HEK293 (cell line): Measurements from ENCODE around the gene CXADR.
"Not testable (repeated sequence)": the region's sequence is repeated elsewhere in the genome, so short reads cannot be mapped to it uniquely, and the experiment has no call there.

Experiments
- CTCF ChIA-PET: fragments of 350-600 bp; formaldehyde crosslinking; extraction: SDS; loops from one replicate; lab custom pipeline; 2021; ENCODE audit warnings: antibody characterized with exemption; lab: Yijun Ruan, JAX
- POLR2A ChIA-PET: fragments of 300-600 bp; formaldehyde crosslinking; extraction: SDS; loops from one replicate; lab custom pipeline; 2020; ENCODE audit warnings: antibody characterized with exemption, inconsistent platforms; lab: Yijun Ruan, JAX
- H3K27ac ChIP-seq: fragments of 200-500 bp; sonication (Bioruptor generic); 2 replicates; pipeline ENCODE4 v1.5.1; 2014; ENCODE audit warnings: low read depth, low read length, control low read depth, inconsistent platforms; ENCODE audit errors: extremely low read depth
- H3K36me3 ChIP-seq, 2 experiments: fragments of 200-500 bp in 1 of 2; sonication (Bioruptor generic) in 1 of 2; 1 replicate in 1 of 2; 2 replicates in 1 of 2; pipeline ENCODE4 v1.5.1; 2014 to 2017; ENCODE audit warnings: inconsistent platforms in 2 of 2, low read length in 2 of 2; ENCODE audit not compliant: control insufficient read depth in 2 of 2, insufficient read depth in 1 of 2
- H3K4me1 ChIP-seq: fragments of 200-500 bp; sonication (Bioruptor generic); 2 replicates; pipeline ENCODE4 v1.5.1; 2014; ENCODE audit warnings: mild to moderate bottlenecking, low read length, inconsistent platforms; ENCODE audit not compliant: control insufficient read depth, insufficient read depth
- H3K4me3 ChIP-seq: 2 replicates; pipeline ENCODE4 v1.5.1; 2011; ENCODE audit warnings: low read depth, mild to moderate bottlenecking, control low read depth, low read length, moderate library complexity
- H3K9me3 ChIP-seq: fragments of 200-500 bp; sonication (Bioruptor generic); 2 replicates; pipeline ENCODE4 v1.5.1; 2014; ENCODE audit warnings: low read depth, low read length, inconsistent platforms; ENCODE audit not compliant: control insufficient read depth, insufficient read depth
- BCL6B ChIP-seq: fragments of 450-650 bp; formaldehyde crosslinking; IDR thresholded peaks from 2 replicates; pipeline ENCODE4 v1.5.1; 2017; ENCODE audit warnings: missing biosample characterization, missing genetic modification characterization
- KLF7 ChIP-seq: fragments of 450-650 bp; formaldehyde crosslinking; IDR thresholded peaks from 2 replicates; pipeline ENCODE4 v1.5.1; 2016; ENCODE audit warnings: missing biosample characterization, missing genetic modification characterization, borderline replicate concordance
- PRDM2 ChIP-seq: fragments of 450-650 bp; formaldehyde crosslinking; IDR thresholded peaks from 2 replicates; pipeline ENCODE4 v1.5.1; 2016; ENCODE audit warnings: missing biosample characterization, missing genetic modification characterization, borderline replicate concordance
- SCRT2 ChIP-seq: fragments of 450-650 bp; formaldehyde crosslinking; IDR thresholded peaks from 2 replicates; pipeline ENCODE4 v1.5.1; 2016; ENCODE audit warnings: missing biosample characterization, missing genetic modification characterization
- ZBTB20 ChIP-seq: fragments of 450-650 bp; formaldehyde crosslinking; IDR thresholded peaks from 2 replicates; pipeline ENCODE4 v1.5.1; 2016; ENCODE audit warnings: missing biosample characterization, missing genetic modification characterization
- ZBTB49 ChIP-seq: fragments of 450-650 bp; formaldehyde crosslinking; IDR thresholded peaks from 2 replicates; pipeline ENCODE4 v1.5.1; 2016; ENCODE audit warnings: missing biosample characterization, missing genetic modification characterization, low read depth
- ZBTB7A ChIP-seq: fragments of 450-650 bp; formaldehyde crosslinking; IDR thresholded peaks from 2 replicates; pipeline ENCODE4 v1.5.1; 2016; ENCODE audit warnings: low read depth, missing biosample characterization, missing genetic modification characterization
- ZNF518A ChIP-seq: fragments of 450-650 bp; formaldehyde crosslinking; conservative IDR thresholded peaks from 2 replicates; pipeline ENCODE4 v1.5.1; 2016; ENCODE audit warnings: low read depth, missing biosample characterization, missing genetic modification characterization
- ZNF624 ChIP-seq: fragments of 450-650 bp; formaldehyde crosslinking; IDR thresholded peaks from 2 replicates; pipeline ENCODE4 v1.5.1; 2017; ENCODE audit warnings: missing biosample characterization, missing genetic modification characterization
- ZNF692 ChIP-seq: fragments of 450-650 bp; formaldehyde crosslinking; IDR thresholded peaks from 2 replicates; pipeline ENCODE4 v1.5.1; 2016; ENCODE audit warnings: missing biosample characterization, missing genetic modification characterization

CXADR gene

GRCh38 chr21:17482928-17483327, 29.9 kb upstream of the CXADR start (continued):
- TF ChIP-seq ZBTB49 (tag by site-specific recombination) = no peak
- no peak for TF ChIP-seq ZBTB7A (tag by site-specific recombination)
- TF ChIP-seq KLF7 (tag by site-specific recombination) = no peak
- TF ChIP-seq ZNF692 (tag by site-specific recombination) = no peak

GRCh38 chr21:17488620-17489019, 24.2 kb upstream of the CXADR start:
- no peak overlapping the region for H3K4me3 ChIP-seq
- H3K9me3 ChIP-seq = no peaks in the 10 kb centered on the region
- H3K36me3 ChIP-seq = no peaks in the 10 kb centered on the region
- H3K4me1 ChIP-seq = peaks cover 6% of the 10 kb centered on the region
- CTCF ChIA-PET = interaction anchor here (1.4 kb wide), 1 partner anchor 23 kb away, joined by 3 read pairs; no protein-coding TSS in a partner anchor
- H3K27ac ChIP-seq = no peak overlapping the region
- TF ChIP-seq ZNF518A (no peak), ZNF624 (tag by site-specific recombination) (no peak)
- TF ChIP-seq, all 188 proteins: peak for 0
- POLR2A ChIA-PET = no interaction called here

GRCh38 chr21:17489565-17489964, 23.3 kb upstream of the CXADR start:
- H3K4me3 ChIP-seq, H3K9me3 ChIP-seq, H3K4me1 ChIP-seq, CTCF ChIA-PET, H3K27ac ChIP-seq, H3K36me3 ChIP-seq: not testable (repeated sequence)
- POLR2A ChIA-PET = interaction anchor here (0.6 kb wide), 1 partner anchor 1860 kb away, joined by 4 read pairs; no protein-coding TSS in a partner anchor

GRCh38 chr21:17491716-17492414, 21.0 kb upstream of the CXADR start:
- CTCF ChIA-PET = interaction anchor here (0.7 to 1.6 kb wide), 2 partner anchors 21 to 31 kb away, joined by 3 to 4 read pairs; no protein-coding TSS in a partner anchor
- POLR2A ChIA-PET = interaction anchor here (1.4 kb wide), 1 partner anchor 20 kb away, joined by 4 read pairs; no protein-coding TSS in a partner anchor
- peaks cover 13% of the 10 kb centered on the region for H3K4me1 ChIP-seq
- no peaks in the 10 kb centered on the region for H3K36me3 ChIP-seq
- no peaks in the 10 kb centered on the region for H3K9me3 ChIP-seq
- TF ChIP-seq SCRT2 (tag by site-specific recombination) (no peak), ZBTB20 (tag by site-specific recombination) (no peak), PRDM2 (tag by site-specific recombination) (no peak), BCL6B (no peak)
- no peak overlapping the region for H3K27ac ChIP-seq
- no peak overlapping the region for H3K4me3 ChIP-seq
